GM10266 (cell line): ENCODE data around the gene UNC13A.

ENCODE experiments used
- DNase-seq: peaks from one replicate; pipeline ENCODE4 v3.0.0; 2012; ENCODE audit errors: extremely low spot score
- CTCF ChIP-seq: IDR thresholded peaks from 2 replicates; pipeline ENCODE4 v1.5.1; 2012; ENCODE audit warnings: mild to moderate bottlenecking, low read depth; ENCODE audit not compliant: control insufficient read depth, insufficient read depth; ENCODE audit errors: missing control alignments

The UNC13A gene

DNA sequence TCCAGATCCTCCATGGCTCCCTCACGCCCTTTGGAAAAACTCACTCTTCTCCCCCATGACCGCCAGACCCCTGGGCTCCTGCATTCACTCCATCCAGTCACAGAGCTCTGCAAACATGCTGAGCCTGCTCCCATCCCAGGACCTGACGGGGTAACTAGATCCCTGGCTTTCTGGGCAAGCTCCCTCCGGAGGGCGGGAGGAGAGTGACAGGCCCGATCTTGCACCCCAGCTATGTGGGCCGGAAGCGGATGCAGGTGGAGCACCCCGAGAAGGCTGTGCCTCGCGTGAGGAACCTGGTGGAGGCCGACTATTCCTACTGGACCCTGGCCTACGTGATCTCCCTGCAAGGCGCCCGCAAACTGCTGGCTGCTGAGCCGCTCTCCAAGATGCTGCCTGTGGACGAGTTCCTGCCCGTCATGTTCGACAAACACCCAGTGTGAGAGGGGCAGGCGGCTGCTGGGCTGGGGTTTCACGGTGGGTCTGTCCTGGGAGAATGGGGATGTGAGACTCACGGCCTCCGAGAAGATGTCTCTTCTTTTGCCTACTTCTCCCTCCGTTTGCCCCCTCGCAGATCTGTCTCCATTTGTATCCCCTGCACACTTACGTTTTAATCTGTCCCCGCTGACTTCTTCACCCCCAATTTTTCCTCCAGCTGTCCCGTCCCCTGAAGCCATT, 107.5 kb downstream of the UNC13A start:
- no peak for DNase-seq
- TF ChIP-seq CTCF, result no peak

- TF ChIP-seq CTCF, result no peak
- peak; percentile 82 for DNase-seq
Measured at GRCh38 chr19:17579661-17580244, 108.4 kb downstream of the UNC13A start.

DNA sequence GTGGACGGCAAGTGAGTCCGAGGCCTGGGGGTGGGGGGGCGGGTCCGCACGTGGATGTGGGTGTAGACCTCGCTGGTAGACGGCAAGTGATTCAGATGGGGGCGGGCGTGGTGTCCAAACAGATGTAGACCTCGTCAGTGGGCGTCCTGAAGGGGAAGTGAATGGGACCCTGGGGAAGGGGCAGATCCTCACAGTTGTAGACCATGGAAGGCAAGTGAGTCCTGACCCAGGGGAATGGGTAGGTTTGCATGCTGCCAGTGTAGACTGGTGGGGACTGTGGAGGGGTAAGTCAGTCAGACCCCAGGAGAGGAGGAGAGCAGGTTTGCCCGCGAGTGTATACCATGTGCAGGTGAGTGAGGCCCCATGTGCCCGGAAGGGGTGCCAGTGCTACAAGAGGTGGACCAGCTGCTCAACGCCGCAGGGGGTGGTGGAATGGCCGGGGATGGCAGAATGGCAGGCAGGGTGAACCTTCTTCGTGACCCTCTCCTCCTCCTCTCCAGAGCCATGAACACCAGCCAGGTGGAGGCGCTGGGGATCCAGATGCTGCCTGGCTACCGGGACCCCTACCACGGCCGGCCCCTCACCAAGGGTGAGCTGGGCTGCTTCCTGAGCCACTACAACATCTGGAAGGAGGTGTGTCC, 110.6 kb downstream of the UNC13A start:
- no peak for TF ChIP-seq CTCF
- no peak for DNase-seq

DNA sequence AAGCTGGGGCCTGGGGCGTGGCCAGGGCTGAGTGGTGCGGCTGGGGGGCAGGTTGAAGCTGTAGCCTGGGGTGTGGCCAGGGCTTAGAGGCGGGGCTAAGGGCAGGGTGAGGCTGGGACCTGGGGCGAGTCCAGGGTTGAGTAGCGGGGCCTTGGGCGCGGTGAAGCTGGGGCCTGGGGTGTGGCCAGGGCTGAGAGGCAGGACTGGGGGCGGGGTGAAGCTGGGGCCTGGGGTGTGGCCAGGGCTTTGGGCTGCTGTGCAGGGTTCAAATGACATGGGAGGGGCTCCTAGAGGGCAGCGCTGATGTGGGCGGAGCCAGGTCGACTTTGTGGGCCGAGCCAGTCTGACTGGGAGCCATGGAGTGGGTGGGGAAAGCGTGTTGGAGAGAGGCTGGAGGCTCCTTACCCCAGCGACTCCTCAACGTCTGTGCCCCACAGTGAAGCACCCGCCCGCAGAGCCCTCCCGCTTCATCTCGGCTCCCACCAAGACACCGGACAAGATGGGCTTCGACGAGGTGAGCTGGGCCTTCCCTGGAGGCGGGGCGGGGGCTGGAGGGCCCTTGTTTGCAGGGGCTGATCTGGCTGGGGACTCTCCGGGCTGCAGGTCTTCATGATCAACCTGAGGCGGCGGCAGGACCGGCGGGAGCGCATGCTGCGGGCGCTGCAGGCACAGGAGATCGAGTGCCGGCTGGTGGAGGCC, 111.2 kb downstream of the UNC13A start:
- no peak for TF ChIP-seq CTCF
- no peak for DNase-seq

DNA sequence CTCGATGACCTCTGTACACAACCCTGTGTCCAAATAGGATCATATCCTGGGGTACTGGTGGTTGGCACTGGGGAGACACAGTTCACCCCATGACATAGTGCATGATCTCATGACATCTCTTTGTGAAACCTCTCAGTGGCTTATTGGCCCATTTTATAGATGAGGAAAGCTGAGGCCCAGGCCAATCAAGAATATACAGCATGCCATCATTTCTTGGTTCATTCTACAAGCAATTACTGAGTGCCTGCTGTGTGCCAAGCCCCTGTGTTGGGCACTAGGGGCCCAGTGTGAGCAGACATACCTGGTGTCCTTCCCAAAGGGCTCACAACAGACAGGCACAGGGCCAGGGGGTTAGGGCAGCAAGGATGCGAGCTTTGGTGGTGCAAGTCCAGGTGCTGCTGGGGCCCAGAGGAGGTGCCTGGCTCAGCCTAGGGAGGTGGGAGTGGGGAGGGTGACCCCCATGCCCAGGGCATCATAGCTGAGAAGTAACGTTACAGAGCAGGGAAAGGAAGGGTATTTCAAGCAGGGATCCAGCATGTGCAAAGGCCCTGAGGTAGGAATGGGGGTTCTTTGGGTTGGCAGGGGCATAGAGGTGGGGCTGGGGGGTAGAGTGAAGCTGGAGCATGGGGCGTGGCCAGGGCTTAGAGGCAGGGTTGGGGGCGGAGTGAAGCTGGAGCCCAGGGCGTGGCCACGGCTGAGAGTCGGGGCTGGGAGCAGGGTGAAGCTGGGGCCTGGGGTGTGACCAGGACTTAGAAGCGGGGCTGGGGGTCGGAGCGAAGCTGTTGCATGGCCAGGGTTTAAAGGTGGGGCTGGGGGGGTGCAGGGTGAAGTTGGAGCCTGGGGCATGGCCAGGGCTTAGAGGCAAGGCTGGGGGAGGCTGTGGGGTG, 112.0 kb downstream of the UNC13A start:
- DNase-seq, result no peak
- TF ChIP-seq CTCF, result no peak

- no peak for TF ChIP-seq CTCF
- DNase-seq, result no peak
Measured at GRCh38 chr19:17572638-17573037, 115.5 kb downstream of the UNC13A start.
